HK-2 (cell line): ENCODE measurements around the gene RANBP9.

ENCODE experiments used
- DNase-seq: peaks from one replicate; pipeline ENCODE4 v3.0.0-alpha.2; 2018; ENCODE audit not compliant: unreplicated experiment

Gene RANBP9

GRCh38 chr6:13653296-13653695 lies 58.3 kb downstream of the RANBP9 start:
- DNase-seq = no peak

DNA sequence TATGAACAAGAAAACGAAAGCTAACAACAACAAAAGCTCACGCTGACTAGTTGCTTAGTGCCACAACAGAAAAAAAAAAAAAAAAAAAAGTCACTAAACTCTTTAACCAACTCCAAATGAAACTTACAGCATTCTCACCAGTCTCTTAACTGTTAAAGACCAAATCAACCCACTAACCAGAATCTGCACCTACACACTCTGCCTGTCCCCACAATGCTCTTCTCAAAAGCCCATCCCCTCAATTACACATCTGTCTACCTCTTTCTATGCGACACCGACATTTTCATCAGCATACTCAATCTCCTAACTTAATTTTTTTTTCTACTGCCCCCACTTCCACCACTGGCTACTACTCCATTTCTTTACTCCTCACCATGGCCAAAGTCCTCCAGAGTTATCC lies 62.2 kb downstream of the RANBP9 start:
- no peak for DNase-seq

- DNase-seq = no peak
These were observed 62.8 kb downstream of the RANBP9 start for GRCh38 chr6:13648850-13649249.

DNA sequence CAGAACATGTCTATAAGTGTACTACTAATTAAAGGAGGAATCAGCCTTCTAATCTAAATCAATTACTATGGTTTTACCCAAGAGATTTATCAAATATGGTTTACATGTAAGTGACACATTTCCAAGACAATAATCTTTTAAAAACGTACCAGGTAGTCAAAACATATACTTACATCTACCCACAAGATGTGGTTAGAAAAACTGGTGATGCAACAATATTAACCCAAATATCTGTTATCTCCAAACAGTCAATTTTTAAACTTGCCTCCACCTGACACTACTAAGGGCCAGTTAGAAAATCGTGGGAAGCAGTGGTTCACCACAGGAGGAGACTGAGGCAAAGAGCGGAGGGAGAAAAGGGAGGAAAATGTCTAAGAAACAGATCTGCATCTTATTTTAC lies 68.5 kb downstream of the RANBP9 start:
- no peak for DNase-seq

- DNase-seq = no peak
These were observed 70.3 kb downstream of the RANBP9 start for GRCh38 chr6:13641315-13641714.

DNA sequence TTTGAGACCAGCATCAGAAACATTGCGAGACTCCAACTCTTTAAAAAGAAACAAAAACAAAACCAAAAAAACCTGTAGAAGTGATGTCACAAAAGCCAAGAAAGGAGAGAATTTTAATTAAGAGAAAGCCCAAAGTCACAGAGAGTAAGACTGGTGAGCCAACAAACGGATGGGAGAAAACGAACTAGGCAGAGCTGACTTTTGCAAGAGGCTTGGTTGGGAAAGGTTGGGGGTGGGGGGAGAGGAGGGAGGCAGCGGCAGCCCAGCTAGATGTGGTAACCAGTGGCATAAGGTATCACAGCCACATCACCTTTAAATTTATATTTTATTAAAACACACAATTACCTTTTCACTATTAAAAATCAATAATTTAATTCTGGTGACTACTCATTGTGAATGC lies 73.0 kb downstream of the RANBP9 start:
- no peak for DNase-seq

DNA sequence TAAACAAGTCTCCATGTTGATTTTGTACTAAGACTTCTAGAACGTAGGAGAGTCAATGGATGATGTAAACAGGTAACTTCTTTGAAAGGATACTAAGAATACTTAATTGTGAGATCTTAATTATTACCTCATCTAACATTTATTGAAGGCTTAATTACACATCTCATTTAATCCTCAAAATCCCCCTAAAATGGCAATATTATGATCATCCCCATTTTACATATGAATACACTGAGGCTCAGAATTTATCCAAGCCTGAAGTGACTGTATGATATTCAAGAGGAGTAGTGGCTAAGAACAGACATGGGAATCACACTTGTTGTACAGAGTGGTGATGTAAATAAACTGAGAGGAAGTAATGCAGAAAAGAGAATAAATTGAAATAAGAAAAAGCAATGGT lies 73.6 kb downstream of the RANBP9 start:
- no peak for DNase-seq

GRCh38 chr6:13635948-13636658 lies 75.5 kb downstream of the RANBP9 start:
- no peak for DNase-seq

DNA sequence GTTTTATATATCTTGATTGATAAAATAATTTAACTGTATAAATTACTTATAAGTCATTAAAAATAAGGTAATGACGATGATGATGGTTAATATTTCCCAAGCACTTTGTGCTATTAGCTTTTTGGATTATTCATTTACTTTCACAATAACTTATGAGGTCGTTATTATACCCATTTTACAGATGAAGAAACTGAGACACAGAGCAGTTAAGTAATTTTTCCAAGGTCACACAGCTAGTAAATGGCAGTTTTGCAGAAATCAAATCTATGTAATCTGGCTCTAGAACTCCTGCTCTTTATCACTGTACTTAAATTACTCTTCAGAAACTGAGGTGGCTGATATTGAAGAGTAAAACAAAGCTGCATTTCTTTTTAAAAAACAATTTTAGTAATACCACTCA lies 78.3 kb downstream of the RANBP9 start:
- no peak for DNase-seq

DNA sequence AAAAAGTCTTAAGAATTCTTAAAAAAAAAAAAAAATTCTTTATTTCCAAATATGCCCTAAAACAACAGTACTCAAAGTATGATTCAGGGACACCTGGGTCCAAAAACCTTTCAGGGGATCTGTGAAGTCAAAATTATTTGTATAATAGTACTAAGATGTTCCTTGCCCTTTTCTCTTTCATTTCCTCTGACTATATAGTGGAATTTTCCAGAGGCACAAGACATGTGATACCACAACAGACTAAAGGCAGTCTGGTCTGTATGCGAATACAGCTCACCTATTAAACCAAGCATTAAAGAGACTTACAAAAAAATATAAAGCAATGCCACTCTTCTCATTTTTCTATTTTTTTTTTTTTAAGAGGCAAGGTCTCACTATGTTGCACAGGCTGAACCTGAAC lies 81.1 kb downstream of the RANBP9 start:
- no peak for DNase-seq

DNA sequence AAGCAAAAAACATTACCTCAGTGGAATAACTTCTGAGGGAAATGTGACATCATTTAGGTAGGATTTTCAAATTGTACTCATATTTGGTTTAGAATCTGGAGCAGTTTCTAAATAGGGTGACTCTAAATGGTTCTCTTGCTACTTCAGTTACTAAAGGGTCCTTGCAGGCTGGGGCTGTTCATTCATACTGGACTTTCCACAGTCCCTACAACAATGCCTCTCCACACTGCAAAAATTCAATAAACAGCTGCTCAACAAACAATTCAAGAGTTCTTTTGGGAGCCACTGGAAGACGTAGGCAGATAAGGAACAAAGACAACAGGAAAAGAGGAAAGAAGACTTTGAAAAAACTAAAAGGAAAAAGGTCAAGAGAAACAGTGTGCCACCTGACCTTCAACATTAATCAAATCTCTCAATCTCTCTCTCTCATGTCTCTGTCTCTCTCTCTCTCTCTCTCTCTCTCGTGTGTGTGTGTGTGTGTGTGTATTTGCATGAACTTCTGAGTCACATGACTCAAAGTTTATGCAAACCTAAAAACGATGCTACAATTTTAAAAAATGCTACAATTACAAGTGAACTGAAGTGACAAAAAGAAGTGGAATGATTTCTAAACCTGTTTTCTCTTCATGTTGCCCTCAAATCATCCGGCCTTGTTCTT lies 82.0 kb downstream of the RANBP9 start:
- no peak for DNase-seq

- no peak for DNase-seq
These were observed 86.8 kb downstream of the RANBP9 start for GRCh38 chr6:13624871-13625288.

- DNase-seq = no peak
These were observed 94.6 kb downstream of the RANBP9 start for GRCh38 chr6:13617066-13617465.

DNA sequence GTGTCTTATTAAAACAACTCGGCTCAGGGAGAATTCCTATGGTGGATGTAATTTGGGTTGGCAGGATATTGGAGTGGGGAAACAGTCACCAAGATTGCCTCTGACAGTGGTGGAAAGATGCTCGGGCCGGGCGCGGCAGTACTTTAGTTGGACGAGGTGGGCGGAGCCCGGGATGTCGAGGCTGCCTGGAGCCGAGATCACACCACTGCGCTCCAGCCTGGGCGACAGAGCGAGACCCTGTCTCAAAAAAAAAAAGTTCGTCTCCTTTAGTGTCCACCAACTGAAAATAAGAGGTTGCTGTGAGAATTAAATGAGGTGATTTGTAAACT lies 95.9 kb downstream of the RANBP9 start:
- DNase-seq = peak; percentile 49

DNA sequence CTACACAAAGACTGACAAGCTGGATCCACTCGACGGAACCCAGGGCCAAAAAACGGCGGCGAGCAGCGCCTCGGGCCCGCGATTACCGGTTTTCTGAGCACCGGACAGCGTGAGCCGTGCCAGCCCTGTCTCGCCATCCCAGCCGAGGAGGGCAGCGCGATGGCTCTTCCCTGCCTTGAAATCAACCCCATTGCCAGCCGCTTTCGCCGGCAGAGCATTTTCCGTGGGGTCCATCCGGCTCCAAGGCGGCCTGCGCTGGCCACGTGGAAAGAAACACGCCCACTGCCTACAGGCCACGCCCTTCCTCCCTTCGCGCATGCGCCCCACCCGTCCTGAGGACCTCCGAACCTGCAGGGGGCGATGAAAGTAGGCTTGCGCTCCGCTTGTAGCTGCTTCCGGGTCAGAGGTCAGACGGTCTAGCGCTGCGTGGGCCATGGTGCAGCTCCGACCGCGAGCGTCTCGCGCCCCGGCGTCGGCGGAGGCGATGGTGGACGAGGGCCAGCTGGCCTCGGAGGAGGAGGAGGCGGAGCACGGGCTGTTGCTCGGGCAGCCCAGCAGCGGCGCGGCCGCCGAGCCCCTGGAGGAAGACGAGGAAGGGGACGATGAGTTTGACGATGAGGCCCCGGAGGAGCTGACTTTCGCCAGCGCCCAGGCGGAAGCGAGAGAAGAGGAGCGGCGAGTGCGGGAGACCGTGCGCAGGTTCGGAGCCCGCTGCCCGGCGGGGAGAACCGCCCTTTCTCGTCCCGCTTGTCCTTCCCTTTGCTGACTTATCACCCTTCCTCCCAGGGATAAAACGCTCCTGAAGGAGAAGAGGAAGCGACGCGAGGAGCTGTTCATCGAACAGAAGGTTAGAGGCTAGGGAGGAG lies 96.5 kb downstream of the RANBP9 start, which contains the start of gene NOL7:
Gene NOL7 (plus strand): TSS at position 410 of the 866 bp plus-strand sequence. CDS start 24 bp downstream, at position 434.
- peak; percentile 98 for DNase-seq

- peak; percentile 68 for DNase-seq
These were observed 97.3 kb downstream of the RANBP9 start for GRCh38 chr6:13614126-13614925.

DNA sequence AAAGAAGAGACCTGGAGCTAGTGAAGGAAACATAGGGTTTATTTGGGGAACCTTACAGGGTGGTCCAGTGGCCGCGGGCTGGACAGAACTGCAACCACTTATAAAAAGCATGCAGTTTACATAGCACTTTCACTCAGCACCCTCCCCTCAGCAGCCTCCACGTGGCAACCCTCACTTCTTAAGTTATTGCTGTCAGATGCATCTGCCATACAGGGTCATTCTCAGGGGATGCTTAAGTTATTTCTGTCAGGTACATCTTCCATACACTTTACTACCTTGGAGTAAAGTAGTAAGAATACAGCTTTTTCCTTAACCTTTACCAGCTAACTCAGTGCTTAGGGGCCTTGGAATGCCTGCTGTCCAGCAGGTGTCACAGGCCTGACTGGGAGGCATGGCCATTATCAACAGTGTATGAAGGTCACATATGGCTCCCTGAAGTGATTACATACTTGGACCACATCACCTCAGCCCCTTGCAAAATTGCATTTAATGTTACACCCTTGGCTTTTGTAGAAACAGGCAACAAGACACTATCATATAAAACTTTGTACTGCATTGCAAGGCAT lies 98.5 kb downstream of the RANBP9 start:
- DNase-seq = no peak

DNA sequence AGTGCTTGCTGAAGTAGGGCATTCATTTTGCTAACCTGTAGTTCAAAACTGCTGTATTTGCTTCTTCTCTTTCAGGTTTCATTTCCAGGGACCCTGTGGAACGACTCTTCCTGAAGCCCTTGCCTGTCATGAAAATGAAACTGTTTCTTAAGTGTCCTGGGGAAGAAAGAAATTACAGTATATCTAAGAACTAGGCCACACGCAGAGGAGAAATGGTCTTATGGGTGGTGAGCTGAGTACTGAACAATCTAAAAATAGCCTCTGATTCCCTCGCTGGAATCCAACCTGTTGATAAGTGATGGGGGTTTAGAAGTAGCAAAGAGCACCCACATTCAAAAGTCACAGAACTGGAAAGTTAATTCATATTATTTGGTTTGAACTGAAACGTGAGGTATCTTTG lies 99.9 kb downstream of the RANBP9 start:
- no peak for DNase-seq

- DNase-seq = no peak
These were observed 106.0 kb downstream of the RANBP9 start for GRCh38 chr6:13605634-13606033.

- no peak for DNase-seq
These were observed 106.9 kb downstream of the RANBP9 start for GRCh38 chr6:13604546-13605416.

- DNase-seq = no peak
These were observed 107.5 kb downstream of the RANBP9 start for GRCh38 chr6:13604135-13604534.
